HepG2 (cell line): ENCODE data around the gene ADCY6. TPM values are rescaled to one million over a fixed set of nuclear protein-coding genes. Genes with fewer than 3 reads are reported as not detected.

Experiments
- FOSL1 ChIP-seq: sonication (generic); formaldehyde crosslinking; IDR thresholded peaks from 2 replicates; pipeline ENCODE4 v1.9.0; 2021; ENCODE audit warnings: missing genetic modification reagents, borderline replicate concordance
- KAT2B ChIP-seq: fragments of 150-350 bp; IDR thresholded peaks from 2 replicates; pipeline ENCODE4 v1.6.1; 2014; ENCODE audit warnings: low read depth, low read length, borderline replicate concordance
- NCOR1 ChIP-seq: fragments of 200-600 bp; sonication (generic); IDR thresholded peaks from 2 replicates; pipeline ENCODE4 v1.7.0; 2017; ENCODE audit warnings: antibody characterized with exemption, low read length, borderline replicate concordance
- NFRKB ChIP-seq: fragments of 450-650 bp; IDR thresholded peaks from 2 replicates; pipeline ENCODE4 v1.6.1; 2017
- NR2F2 ChIP-seq: IDR thresholded peaks from 2 replicates; pipeline ENCODE4 v1.6.1; 2012; ENCODE audit warnings: low read depth, inconsistent platforms, borderline replicate concordance
- PBX3 ChIP-seq: sonication (generic); formaldehyde crosslinking; IDR thresholded peaks from 2 replicates; pipeline ENCODE4 v1.8.1; 2023; ENCODE audit warnings: missing genetic modification reagents, inconsistent platforms, borderline replicate concordance
- RERE ChIP-seq: IDR thresholded peaks from 2 replicates; pipeline ENCODE4 v1.6.1; 2016; ENCODE audit warnings: low read depth, missing genetic modification reagents, missing compliant biosample characterization
- ZBTB44 ChIP-seq: sonication (generic); formaldehyde crosslinking; IDR thresholded peaks from 2 replicates; pipeline ENCODE4 v1.4.0; 2020; ENCODE audit warnings: missing genetic modification reagents
- ZFP82 ChIP-seq: sonication (generic); formaldehyde crosslinking; IDR thresholded peaks from 2 replicates; pipeline ENCODE4 v1.5.1; 2020; ENCODE audit warnings: mild to moderate bottlenecking, missing genetic modification reagents, borderline replicate concordance
- ZMYM2 ChIP-seq: sonication (generic); formaldehyde crosslinking; IDR thresholded peaks from 2 replicates; pipeline ENCODE4 v1.8.0; 2022; ENCODE audit warnings: mild to moderate bottlenecking, missing genetic modification reagents
- ZNF253 ChIP-seq: sonication (generic); formaldehyde crosslinking; IDR thresholded peaks from 2 replicates; pipeline ENCODE4 v1.8.0; 2022; ENCODE audit warnings: mild to moderate bottlenecking, missing genetic modification reagents, borderline replicate concordance
- ZNF33A ChIP-seq: sonication (generic); formaldehyde crosslinking; IDR thresholded peaks from 2 replicates; pipeline ENCODE4 v1.5.1; 2020; ENCODE audit warnings: missing genetic modification reagents, mild to moderate bottlenecking, moderate library complexity, borderline replicate concordance
- ZNF441 ChIP-seq: sonication (generic); formaldehyde crosslinking; IDR thresholded peaks from 2 replicates; pipeline ENCODE4 v1.7.0; 2021; ENCODE audit warnings: missing genetic modification reagents, borderline replicate concordance
- ZNF574 ChIP-seq: sonication (generic); formaldehyde crosslinking; IDR thresholded peaks from 2 replicates; pipeline ENCODE4 v1.4.0; 2020; ENCODE audit warnings: missing genetic modification reagents
- ZNF788 ChIP-seq: sonication (generic); formaldehyde crosslinking; IDR thresholded peaks from 2 replicates; pipeline ENCODE4 v1.5.0; 2020; ENCODE audit warnings: mild to moderate bottlenecking, missing genetic modification reagents, borderline replicate concordance
- polyA plus RNA-seq, 8 experiments: library from polyadenylated mRNA; depleted of rRNA in 3 of 8; stranded (reverse) in 7 of 8; unstranded in 1 of 8; fragments of >200 nt; fragmentation: Illumina TruSeq in 4 of 8; extraction: Trizol in 4 of 8; gene quantifications; 2 replicates each; pipeline versions ENCODE4 v1.2.1 to v1.2.3, GENCODE V29; 2011 to 2016; ENCODE audit warnings: low read depth in 4 of 8, missing spikeins in 1 of 8, mixed read lengths in 1 of 8; ENCODE audit not compliant: insufficient read depth in 1 of 8
- total RNA-seq, 5 experiments: library from RNA; depleted of rRNA; stranded (reverse); fragments of >200 nt; fragmentation: Illumina TruSeq; extraction: Trizol; gene quantifications; 2 replicates each; pipeline ENCODE4 v1.2.3, GENCODE V29; 2016; ENCODE audit warnings: low read depth in 1 of 5

The ADCY6 gene
- total and polyA plus RNA-seq, 2 of the 13 experiments (the other 11 are each of a cell fraction or from before 2014, with no cell fraction given), result 10.6 to 11.8 TPM

- 0 out of 2 replicates have a peak, but pooled peaks have one; percentile 42 for TF ChIP-seq FOSL1 (CRISPR knock-in tag)
- peak; percentile 86; the same call in 1 of the 2 replicates for TF ChIP-seq ZNF253 (CRISPR knock-in tag)
- no peak for TF ChIP-seq NFRKB
- peak; percentile 85 for TF ChIP-seq ZNF788
- TF ChIP-seq NCOR1, result no peak; the same call in 1 of the 2 replicates
- peak; percentile 93 for TF ChIP-seq ZNF574 (CRISPR knock-in tag)
- peak; percentile 93 for TF ChIP-seq ZMYM2
- no peak for TF ChIP-seq KAT2B
- no peak for TF ChIP-seq ZNF441 (CRISPR knock-in tag)
- TF ChIP-seq NR2F2, result peak; percentile 21; the same call in 1 of the 2 replicates
- peak; percentile 88; the same call in 1 of the 2 replicates for TF ChIP-seq ZFP82
- no peak for TF ChIP-seq PBX3 (CRISPR knock-in tag)
- no peak for TF ChIP-seq RERE (CRISPR knock-in tag)
- peak; percentile 74; the same call in 1 of the 2 replicates for TF ChIP-seq ZBTB44 (CRISPR knock-in tag)
- no peak for TF ChIP-seq ZNF33A (CRISPR knock-in tag)
Measured at GRCh38 chr12:48716493-48717251, 72.2 kb downstream of the ADCY6 start, which contains the start of gene CCNT1 (continued).
